T47D (cell line): ENCODE measurements around the gene PACSIN1.

ENCODE experiments used
- DNase-seq, 2 experiments: peaks; one replicate each; pipeline versions ENCODE4 v3.0.0 to v3.0.0-alpha.2; 2011 to 2012; ENCODE audit warnings: low read depth in 1 of 2, low spot score in 1 of 2
- JUND ChIP-seq: IDR thresholded peaks from 2 replicates; pipeline ENCODE4 v1.6.1; 2012; ENCODE audit warnings: low read depth
- in situ Hi-C: cut with HindIII; loops from 2 replicates; pipeline ENCODE4 v1.10.0; 2016; ENCODE audit warnings: low sequenced_read_pairs, low pct_unique_long_range_greater_than_20kb

Gene PACSIN1

DNA sequence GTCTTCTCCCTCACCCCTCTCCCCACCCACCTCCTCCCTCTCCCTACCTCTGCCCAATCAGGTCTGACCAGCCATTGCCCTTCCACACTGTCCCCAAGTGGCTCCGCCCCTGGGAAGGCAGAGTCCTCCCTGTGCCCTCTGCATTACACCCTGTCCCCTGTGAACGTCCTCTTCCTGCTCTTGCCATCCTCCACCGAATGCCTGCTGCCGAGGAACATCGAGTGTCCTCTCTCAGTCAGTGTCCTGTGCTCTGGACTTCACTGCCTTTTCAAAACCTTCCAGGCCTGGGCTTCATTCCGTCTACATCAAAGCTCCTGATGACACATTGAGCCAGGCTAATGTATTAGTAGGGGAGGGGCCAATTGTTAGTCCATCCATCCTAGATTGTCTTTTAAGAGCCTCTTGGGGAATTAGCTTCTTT lies 3.3 kb upstream of the PACSIN1 start:
- DNase-seq: peak; percentile 89 to 94
- TF ChIP-seq JUND: no peak
- in situ Hi-C loops: no loop called here

DNA sequence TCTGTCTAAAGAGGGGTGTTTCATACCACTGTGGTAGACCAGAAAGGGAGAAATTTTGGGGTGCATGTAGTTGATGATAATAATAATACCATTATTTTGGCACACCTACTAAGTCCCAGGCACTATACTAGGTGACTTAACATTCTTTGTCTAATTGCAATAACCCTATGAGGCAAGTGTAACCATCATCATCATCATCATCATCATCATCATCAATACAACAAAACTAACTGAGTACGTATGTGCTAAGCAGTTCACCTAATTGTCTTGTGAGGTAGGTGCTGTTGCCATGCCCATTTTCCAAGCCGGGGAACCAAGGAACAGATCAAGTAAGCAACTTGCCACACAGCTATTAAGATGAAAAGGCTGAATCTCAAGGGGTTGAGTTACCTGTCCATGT lies 2.6 kb upstream of the PACSIN1 start:
- in situ Hi-C loops: no loop called here
- DNase-seq: no peak
- no peak for TF ChIP-seq JUND

DNA sequence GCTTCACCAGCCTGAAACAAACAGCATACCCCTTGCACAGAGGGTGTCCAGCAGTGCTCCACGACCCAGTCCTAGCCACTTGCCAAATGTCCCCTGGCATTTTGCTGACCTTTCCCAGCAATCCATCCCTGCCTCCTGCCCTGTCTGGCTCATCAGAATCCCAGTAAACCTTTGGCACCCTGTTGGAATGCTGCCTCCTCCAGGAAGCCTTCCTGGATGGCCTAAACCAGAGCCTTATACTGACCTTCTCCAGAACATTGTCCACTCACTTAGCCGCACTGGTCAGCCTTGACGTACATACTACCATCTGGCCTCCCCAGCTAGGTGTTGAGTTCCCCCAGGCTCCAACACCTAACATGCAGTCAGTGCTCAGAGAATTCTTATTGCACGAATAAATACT lies 2.0 kb upstream of the PACSIN1 start:
- in situ Hi-C loops: no loop called here
- DNase-seq: no peak
- TF ChIP-seq JUND: no peak

DNA sequence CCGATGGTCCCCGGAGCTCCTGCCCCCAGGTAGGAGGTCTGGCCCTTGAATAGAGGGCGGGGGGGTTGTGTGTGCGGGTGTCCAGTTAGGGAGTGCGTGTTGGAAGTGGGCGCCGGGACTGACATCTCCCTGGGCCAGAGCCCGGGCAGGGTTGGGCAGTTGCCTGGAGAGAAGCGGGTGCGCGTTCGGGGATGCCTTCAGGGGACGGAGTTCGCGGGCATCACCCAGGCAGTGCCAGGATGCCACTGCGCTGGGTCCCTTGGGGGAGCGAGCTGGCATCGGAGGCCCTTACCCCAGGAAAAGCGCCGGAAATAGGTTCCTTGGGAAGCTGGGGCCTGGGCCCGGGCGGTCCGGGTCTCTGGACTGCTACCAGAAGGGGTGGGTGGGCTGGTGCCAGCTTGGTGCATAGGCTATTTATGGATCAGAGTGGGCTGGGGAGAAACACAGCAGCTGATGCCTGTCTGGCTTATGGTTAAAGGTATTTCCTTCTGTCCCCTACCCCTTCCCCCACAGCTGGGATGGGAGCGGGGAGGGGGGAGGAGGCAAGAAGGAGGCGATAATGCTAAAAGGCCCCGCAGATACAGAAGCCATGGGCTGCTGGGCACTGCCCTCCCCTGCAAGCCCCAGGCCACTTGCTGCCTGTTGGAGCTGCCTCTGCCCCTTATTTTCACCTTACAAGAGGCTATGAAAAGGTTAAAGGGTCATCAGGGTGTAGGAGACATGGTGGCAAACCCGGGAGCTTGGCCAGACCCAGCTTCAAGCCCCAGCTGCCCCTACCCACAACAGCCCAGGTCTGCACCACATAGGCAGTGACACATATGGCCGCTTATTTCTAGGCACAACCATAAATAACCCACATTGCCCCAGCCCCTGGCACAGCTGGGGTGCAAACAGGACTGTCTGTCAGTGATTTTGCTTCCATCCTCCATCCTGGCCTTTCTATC lies 638 bp downstream of the PACSIN1 start:
- in situ Hi-C loops: no loop called here
- no peak for DNase-seq
- no peak for TF ChIP-seq JUND

DNA sequence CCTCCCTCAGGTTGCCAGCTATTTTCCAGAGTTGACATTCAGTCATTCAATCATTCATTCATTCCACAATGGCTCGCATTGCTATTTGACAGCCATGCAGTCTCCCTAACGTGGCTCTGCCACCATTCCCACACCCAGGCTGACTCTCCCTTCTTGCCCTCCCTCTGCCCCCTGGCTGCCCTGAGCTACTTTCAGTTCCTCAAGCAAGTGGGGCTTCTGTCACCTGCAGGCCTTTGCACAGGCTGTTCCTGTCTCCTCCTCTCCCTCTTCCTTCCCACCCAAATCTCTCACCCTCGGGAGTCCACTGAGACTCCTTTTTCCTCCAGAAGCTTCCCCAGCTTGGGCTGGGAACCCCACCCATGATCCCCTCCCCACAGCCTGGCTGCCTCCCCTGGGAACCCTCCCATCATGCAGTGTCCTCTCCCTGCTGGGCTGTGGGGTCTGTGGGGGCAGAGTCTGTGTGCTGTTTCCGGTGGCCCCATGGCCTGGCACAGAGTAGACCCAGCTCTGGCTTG lies 2.6 kb downstream of the PACSIN1 start:
- in situ Hi-C loops: no loop called here
- no peak for TF ChIP-seq JUND

DNA sequence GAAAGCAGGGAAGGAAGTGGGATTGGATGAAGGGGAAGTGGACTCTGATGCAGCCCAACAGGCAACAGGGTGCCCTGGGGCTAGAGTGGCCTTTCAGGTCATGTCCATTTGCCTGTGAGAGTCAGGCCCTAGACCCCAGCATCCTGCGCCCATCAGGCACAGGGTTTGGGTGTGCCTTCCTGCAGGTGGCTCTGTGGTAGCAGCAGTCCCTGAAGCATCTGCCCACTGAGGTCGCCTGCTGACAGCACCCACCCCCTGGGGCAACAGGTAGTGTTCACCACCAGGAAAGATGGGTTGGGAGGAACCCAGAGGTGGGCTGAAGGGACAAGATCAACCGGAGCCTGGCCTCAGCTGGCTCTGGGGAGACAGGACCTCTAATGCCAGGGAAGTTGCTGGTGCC lies 3.6 kb downstream of the PACSIN1 start:
- in situ Hi-C loops: no loop called here
- no peak for DNase-seq
- TF ChIP-seq JUND: no peak

More for the DNA sequence above, 2.6 kb downstream of the PACSIN1 start:
- DNase-seq: no peak

DNA sequence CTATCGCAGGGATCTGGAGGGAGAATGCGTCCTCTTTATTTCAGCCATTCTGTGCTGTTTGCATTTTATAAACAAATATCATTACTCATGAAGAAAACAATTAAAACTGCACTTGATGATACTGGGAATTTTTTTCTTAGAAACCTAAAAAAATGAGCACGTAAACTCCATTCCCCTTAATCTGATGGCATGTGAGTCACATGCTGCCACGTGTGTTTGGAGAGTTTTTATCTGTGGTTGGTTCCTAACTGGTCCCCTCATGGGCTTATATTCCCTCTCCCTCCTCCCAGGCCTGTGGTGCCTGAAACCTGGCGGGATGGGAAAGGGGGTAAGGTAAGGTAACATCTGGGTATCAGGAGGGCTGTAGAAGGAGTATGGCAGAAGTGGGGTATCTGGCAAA lies 6.5 kb downstream of the PACSIN1 start:
- no peak for TF ChIP-seq JUND
- in situ Hi-C loops: no loop called here
- DNase-seq: no peak

DNA sequence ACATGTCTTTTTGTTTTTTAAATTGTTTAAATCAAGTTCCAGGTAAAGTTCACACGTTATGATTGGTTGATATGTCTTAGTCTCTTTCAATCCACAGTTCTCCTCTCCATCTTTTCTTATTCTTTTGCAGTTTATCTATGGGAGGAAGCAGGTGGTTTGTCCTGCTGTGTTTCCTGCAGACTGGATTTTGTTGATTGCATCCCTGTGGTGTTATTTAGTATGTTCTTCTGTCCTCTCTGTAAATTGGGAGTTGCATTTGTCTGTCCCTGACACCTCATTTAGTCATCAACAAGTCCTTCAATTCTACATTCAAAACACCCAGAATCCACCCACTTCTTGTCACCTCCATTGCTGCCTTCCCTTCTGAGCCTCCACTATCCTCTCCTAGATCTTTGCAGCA lies 8.1 kb downstream of the PACSIN1 start:
- no peak for TF ChIP-seq JUND
- in situ Hi-C loops: no loop called here
- DNase-seq: no peak

DNA sequence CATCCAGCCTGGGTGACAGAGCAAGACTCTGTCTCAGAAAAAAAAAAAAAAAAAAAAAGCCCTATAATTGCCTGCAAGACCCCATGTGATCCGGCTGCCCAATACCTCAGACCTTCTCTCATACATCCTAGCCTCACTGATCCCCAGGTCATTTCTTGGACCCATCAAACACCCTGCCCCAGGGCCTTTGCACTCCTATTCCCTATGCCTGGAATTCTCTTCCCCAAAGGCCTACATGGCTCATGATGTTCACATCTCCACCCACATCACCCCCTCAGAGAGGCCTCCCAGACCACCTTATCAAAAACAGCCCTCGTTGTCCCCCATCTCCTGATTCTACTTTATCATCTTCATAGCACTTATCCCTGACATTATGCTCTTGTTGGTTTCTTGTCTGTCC lies 8.9 kb downstream of the PACSIN1 start:
- no peak for DNase-seq
- in situ Hi-C loops: no loop called here
- no peak for TF ChIP-seq JUND

DNA sequence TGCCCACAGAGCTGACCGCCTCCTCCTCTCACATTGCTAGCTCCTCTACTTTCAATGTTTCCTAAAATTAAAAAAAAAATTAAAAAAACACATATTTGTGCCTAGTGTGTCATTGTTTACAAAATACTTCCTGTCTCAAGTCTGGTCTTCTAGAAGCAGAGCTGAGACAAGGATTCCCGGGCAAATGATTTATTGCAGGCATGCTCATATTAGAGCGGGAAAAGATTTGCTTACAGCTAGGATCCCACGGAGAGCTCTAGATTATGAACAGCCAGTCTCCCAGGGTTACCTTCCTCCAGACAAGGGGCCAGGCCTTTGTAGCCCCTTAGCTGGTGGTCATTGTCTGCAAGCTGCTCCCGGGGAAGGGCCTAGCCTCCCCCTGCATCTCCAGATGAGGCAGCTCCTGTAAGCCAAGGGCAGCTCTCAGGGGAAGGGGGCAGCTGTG lies 9.4 kb downstream of the PACSIN1 start:
- DNase-seq: no peak
- in situ Hi-C loops: no loop called here

DNA sequence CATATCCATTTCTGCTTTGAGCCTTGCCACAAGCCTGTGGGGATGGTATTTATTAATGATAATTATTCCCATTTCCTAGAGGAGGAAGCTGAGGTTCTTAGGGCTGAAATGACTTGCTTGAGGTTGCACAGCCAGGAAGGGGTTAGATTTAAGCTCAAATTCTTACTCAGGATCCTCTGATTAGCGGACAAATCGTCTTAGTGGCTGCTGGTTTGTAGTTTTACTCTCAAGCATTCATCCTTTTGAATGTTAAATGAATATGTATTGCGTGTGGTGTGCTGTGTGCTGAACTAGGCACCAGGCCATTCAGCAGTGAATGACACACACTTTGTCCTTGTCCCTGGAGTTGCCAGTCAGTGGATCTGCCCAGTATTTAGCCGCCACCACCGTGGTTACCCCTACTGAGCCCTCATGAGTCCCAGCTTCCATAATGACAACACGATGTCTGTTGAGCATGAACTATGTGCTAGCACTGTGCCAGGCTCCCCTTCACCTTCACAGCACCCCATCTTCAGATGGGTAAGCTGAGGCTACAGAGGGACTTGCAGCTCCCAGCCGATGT lies 10.0 kb downstream of the PACSIN1 start:
- TF ChIP-seq JUND: no peak
- DNase-seq: no peak
- in situ Hi-C loops: no loop called here

More for the DNA sequence above, 9.4 kb downstream of the PACSIN1 start:
- TF ChIP-seq JUND: no peak

DNA sequence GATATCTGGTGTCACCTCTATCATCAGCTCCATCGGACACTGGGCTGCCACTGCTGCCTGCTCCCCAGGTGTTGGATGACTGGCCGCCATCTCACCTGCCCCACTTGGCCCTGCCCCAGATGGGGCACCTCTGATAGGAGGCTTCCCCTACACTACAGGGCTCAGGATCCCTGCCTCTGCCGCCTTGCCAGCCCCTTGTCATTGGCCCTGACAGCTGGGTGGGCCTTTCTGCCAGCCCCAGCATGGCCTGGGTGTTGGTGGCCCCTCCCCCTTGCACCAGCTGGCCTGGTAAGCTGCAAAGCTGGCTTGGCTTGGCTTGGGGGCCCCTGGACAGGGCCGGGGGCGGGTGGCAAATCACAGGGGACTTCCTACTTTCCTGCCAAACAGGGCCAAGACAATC lies 10.6 kb downstream of the PACSIN1 start:
- in situ Hi-C loops: no loop called here
- DNase-seq: no peak
- TF ChIP-seq JUND: no peak

DNA sequence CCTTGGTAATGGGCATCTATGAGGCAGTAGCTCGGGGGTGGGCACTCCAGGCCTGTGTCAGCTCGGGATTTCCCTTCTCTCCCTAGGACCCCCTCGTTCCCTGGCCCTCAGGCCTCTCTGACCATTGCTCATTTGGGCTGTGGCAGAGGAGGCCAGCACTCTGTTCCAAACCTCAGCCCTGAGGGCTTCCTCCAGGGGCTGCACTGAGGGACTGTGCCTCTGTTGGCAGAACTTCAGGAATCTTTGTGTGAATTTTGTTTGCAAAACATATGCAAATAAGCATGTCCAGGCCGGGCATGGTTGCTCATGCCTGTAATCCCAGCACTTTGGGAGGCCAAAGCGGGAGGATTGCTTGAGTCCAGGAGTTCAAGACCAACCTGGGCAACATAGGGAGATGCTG lies 11.0 kb downstream of the PACSIN1 start:
- peak in 1 of 2 experiments; percentile 36 for DNase-seq
- no peak for TF ChIP-seq JUND
- in situ Hi-C loops: no loop called here
